KOPT-K1 (cell line): ENCODE measurements around the gene DCP1A.
A peak's percentile ranks its signal among the peaks of the same experiment; 100 is the strongest.
"Not testable (repeated sequence)": the region's sequence is repeated elsewhere in the genome, so short reads cannot be mapped to it uniquely, and the experiment has no call there.

Experiments
- H3K27ac ChIP-seq: fragments of 200-600 bp; sonication (generic); 2 replicates; pipeline ENCODE4 v1.5.1; 2016; ENCODE audit warnings: antibody characterized with exemption, mild to moderate bottlenecking, low read depth, low read length; ENCODE audit not compliant: poor library complexity, severe bottlenecking
- H3K36me3 ChIP-seq: fragments of 200-600 bp; sonication (generic); 2 replicates; pipeline ENCODE4 v1.5.1; 2017; ENCODE audit warnings: antibody characterized with exemption, mild to moderate bottlenecking, low read length, moderate library complexity; ENCODE audit not compliant: insufficient read depth
- H3K9me3 ChIP-seq: fragments of 200-600 bp; sonication (generic); 2 replicates; pipeline ENCODE4 v1.5.1; 2017; ENCODE audit warnings: antibody characterized with exemption, low read length, mild to moderate bottlenecking; ENCODE audit not compliant: insufficient read depth, poor library complexity, severe bottlenecking

Gene DCP1A

DNA sequence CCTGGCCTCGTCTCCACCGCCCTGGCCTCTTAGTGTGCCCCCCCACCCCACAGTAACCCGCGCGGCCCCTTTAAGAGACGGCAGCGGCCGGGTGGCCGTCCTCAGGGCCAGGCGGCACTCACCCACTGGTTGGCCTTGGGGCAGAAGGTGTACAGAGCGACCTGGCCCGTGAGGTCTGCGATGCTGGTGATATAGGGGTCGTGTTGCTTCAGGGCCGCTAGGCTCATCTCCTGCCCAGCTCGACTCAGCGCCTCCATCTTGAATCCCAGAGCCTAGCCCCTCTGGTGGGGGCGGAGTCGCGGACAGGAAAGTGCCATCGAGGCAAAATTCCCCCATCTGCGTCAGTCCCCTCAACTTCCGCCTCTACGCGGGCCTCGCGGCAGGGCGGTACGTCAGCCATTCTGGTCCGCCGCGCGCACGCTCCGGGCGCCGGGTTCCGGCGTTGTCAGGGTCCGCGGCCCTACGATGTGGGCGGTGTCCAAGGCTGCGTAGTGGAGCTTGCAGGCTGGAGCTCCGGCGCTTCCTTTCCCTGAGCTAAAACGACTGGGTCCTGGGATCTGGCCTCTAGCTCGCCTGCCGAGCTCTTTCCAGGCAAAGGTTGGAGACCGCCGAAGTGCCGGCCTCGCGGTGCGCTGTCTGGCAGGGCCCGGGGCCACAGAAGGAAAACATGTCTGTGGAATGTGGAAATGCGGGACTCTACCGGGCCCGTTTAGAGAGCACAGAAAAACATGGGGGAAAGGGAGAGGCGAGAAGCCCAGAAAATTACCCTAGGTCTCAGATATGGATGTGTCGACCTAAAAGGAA lies at the start of gene DCP1A:
Gene DCP1A, minus strand, starts transcription at position 283 of the 804 bp plus-strand sequence. Its CDS starts 26 bp downstream, at position 257.
- H3K27ac ChIP-seq = peak within 1 kb of the TSS; percentile 77
- H3K36me3 ChIP-seq = peaks cover 19% of the 10 kb centered on the region
- no peaks in the 10 kb centered on the region for H3K9me3 ChIP-seq

DNA sequence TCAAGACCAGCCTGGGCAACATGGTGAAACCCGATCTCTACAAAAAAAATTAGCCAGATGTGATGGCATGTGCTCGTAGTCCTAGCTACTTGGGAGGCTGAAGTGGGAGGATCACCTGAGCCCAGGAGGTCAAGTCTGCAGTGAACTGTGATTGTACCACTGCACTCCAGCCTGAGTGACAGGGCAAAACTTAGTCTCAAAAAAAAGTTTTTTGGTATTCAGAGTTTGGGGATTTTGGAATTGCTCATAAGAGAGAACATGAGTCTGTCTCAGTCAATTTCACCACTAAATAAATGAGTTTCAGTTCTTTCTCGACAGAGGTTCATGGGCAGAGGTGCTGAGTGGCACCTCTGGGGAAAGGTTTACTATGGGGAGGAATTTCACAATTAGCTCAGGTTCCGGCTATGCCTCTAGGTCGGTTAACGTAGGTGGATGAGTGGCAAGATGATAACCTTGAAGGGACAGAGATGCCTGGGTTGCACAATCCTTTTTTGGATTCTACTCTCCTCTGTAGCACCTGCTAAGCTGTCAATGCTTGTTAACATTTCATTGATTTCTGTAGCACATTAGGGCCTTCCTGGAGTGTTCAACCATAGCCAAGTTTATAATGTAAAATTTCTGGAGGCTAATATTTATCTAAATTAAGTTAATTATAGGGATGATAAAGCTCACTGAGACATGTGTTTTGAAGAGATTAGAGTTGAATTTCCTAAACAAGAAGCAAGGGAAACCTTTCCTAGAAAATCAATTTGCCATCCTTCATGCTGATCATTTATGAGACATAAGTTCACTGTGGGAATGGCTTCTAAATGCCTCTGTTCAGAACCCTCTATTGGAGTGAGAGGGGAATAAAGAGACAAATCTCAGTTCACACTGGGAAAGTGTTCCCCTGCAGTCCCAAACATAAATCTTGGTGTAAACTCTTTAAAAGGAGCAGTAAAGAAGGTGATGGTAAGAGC lies 37.4 kb upstream of the DCP1A start:
- H3K9me3 ChIP-seq = no peaks in the 10 kb centered on the region
- no peak overlapping the region for H3K27ac ChIP-seq
- H3K36me3 ChIP-seq = no peaks in the 10 kb centered on the region

DNA sequence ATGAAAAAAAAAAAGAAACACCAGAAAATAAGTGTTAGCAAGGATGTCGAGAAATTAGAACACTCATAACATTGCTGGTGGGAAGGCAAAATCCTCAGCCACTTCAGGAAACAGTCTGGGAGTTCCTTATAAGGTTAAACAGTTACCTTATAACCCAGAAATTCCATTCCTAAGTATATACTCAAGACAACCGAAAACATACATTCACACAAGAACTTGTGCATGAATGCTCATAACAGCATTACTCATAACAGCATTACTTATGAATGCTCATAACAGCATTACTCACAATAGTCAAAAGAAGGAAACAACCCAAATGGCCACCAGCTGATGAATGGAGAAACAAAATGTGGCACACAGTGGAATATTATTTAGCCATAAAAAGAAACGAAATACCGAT lies 34.8 kb upstream of the DCP1A start:
- H3K9me3 ChIP-seq = no peaks in the 10 kb centered on the region
- H3K27ac ChIP-seq = no peak overlapping the region
- no peaks in the 10 kb centered on the region for H3K36me3 ChIP-seq

DNA sequence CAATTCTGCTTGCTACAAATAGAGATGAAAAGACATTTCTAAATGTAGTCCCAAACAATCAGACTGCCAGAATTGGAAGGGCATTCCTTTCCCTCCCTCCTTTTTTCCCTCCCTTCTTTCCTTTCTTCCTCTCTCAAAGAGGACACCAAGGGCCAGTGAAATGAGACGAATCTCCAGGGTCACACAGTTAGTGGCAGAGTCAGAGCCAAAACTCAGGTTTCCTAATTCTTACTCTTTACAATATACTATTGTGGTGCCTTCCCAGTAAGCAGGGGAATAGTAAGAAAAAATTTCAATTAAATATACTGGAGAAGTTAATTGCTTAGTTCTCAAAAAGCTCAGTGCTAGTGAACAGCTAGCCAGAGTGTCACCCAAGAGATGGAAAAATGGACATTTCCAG lies 33.0 kb upstream of the DCP1A start:
- Histone ChIP-seq H3K36me3 (no peaks in the 10 kb centered on the region), H3K27ac (no peak overlapping the region), H3K9me3 (no peaks in the 10 kb centered on the region)

DNA sequence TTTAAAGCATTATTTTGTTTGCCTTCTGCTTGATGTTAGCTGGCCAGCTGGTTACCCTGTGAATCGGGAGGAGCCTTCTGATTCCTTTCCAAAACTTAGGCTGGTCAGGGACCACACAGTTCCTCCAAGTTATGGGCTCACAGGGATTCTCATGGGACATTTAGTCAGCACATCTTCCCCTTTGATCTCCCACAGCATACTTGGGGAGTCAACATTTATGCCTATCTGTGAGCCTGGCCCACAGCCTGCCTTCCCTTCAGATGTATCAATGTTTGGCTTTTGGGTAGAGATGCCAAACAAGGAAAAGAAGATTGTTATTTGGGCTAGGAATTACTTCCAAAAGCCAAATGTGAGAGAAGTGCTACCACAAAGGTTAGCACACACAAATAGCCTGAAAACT lies 32.6 kb upstream of the DCP1A start:
- H3K36me3 ChIP-seq = no peaks in the 10 kb centered on the region
- H3K27ac ChIP-seq = no peak overlapping the region

DNA sequence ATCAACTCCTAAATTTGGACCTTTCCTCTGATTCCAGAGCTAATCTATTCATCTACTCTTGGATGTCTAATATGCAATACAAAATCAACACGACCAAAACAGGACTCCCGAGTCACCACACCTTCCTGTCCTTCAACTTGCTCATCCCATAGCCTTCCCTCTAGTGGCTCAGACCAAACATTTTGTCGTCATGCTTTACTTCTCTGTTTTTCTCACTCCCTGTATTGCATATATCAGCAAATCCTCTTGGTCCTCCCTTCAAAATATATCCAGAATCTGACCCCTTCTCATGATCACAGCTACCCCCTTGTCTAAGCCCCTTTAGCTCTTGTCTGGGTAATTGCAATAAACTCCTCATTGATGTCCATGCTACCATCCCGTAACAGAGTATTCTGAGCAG lies 30.5 kb upstream of the DCP1A start:
- H3K36me3 ChIP-seq = no peaks in the 10 kb centered on the region
- H3K27ac ChIP-seq = no peak overlapping the region
- H3K9me3 ChIP-seq = no peaks in the 10 kb centered on the region

More for the DNA sequence above, 32.6 kb upstream of the DCP1A start:
- H3K9me3 ChIP-seq = no peaks in the 10 kb centered on the region

DNA sequence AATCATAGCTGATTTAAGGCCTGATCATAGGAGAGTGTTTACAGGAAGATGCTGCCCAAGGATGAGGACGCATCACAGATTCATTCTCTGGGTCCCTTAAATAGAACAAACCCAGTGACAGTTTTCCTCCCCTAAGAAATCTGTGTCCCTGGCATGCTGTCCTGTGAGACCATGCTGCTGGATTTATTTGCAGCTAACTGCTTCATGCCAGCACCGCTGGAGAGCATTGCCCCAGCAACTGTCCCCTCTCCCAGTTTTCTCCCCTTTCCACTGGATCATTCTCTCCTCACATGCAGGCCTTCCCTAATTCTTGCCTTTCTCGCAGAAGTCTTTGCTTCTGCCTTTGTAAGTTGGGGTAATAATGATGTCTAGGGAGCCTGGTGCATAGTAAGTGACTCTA lies 29.3 kb upstream of the DCP1A start:
- no peaks in the 10 kb centered on the region for H3K36me3 ChIP-seq
- no peaks in the 10 kb centered on the region for H3K9me3 ChIP-seq
- no peak overlapping the region for H3K27ac ChIP-seq

DNA sequence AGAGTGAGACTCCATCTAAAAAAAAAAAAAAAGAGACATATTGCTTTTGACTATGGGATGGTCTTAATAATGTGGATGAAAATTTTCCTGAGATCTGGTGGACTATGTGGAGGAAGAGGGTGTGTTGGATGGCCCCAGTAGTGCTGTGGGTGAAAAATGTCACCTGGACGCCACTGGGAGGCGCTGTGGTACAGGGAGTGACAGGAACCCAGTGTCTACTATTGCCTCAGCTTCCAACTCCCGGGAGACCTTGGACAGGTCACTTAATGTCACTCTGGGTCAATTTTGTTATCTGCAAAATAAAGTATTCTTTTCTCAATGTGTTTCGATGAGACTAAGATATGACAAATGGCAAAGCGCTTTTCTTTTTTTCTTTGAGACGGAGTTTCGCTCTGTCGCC lies 27.7 kb upstream of the DCP1A start:
- Histone ChIP-seq H3K27ac (no peak overlapping the region), H3K36me3 (no peaks in the 10 kb centered on the region), H3K9me3 (no peaks in the 10 kb centered on the region)

DNA sequence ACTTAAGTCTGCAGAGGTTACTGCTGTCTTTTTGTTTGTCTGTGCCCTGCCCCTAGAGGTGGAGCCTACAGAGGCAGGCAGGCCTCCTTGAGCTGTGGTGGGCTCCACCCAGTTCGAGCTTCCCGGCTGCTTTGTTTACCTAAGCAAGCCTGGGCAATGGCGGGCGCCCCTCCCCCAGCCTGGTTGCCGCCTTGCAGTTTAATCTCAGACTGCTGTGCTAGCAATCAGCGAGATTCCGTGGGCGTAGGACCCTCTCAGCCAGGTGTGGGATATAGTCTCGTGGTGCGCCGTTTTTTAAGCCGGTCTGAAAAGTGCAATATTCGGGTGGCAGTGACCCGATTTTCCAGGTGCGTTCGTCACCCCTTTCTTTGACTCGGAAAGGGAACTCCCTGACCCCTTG lies 23.4 kb upstream of the DCP1A start:
- not testable (repeated sequence) for H3K9me3 ChIP-seq, H3K27ac ChIP-seq, H3K36me3 ChIP-seq

DNA sequence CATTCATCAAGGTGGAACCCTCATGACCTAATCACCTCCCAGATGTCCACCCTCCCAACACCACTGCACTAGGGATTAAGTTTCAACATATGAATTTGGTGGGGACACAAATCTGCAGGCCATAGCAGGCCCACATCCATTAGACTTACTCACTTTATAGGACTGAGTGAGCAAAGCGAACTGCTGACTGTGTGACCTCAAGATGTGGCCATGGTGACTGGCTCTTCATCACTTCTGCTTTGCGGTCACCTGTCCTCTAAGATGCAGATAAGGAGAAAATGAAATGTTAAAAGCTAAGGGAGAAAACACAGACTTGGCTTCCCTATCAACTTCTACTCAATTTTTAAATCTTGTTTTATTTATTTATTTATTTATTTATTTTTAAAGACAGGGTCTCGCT lies 14.5 kb upstream of the DCP1A start:
- no peak overlapping the region for H3K27ac ChIP-seq
- H3K36me3 ChIP-seq = no peaks in the 10 kb centered on the region
- H3K9me3 ChIP-seq = no peaks in the 10 kb centered on the region

DNA sequence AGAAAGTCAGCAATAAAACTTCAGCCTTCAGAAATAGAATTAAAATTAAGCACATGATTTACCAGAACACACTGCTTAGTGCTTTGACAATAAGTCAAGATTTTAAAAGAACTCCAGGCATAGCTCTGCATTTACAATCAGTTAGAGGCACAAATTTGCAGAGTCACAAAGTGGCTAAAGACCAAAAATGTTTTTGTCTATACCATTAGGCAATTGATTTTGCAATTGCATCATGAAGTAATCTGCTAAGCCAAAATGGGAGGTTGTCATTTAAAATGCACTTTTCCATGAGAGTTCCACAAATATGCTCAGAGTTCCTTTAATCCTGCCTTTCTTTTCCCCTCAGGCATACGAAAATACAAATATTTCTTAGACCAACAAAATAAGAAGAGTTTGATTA lies 10.1 kb upstream of the DCP1A start:
- Histone ChIP-seq H3K27ac (no peak overlapping the region), H3K9me3 (no peaks in the 10 kb centered on the region), H3K36me3 (no peaks in the 10 kb centered on the region)

DNA sequence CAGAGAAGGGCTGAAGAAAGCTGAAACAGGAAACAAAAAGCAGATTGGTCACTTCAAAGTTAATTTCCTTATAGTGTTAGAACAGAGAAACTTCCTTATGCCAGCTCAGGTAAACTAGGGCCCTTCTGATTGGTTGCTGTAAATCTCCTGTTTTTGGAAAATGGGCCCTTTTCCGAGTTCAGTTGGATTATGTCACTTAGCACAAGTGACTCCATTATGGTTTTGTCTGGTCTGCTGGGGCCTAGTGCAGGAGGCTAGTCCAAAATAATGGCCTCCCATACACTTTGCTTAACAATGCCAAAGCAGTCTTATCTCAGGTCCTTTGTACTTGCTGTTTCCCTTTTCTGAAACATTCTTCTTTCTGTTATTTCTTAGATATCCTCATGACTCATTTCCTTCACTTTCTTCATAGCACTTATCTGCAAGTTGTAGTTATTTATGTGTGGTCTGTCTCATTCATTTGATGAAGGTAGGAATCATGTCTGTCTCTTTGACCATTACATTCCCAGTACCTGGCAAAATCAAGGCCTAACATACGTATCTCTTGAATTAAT lies 7.7 kb upstream of the DCP1A start:
- H3K36me3 ChIP-seq = no peaks in the 10 kb centered on the region
- no peak overlapping the region for H3K27ac ChIP-seq
- no peaks in the 10 kb centered on the region for H3K9me3 ChIP-seq

DNA sequence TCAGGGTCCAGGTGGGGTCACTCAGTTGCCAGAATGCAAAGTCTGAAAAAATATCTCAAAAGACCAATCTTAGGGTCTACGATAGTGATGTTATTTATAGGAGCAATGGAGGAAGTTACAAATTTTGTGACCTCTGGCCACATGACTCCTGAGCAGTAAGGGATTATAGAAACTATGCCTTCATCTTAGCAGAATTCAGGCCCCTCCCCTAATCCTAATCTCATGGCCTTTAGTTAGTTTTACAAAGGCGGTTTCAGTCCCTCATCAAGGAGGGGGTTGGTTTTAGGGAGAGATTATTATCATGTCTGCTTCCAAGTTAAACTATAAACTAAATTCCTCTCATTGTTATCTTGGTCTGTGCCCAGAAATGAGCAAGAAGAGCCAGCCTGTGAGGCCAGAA lies 5.9 kb upstream of the DCP1A start:
- H3K9me3 ChIP-seq = no peaks in the 10 kb centered on the region
- no peak overlapping the region for H3K27ac ChIP-seq
- no peaks in the 10 kb centered on the region for H3K36me3 ChIP-seq

DNA sequence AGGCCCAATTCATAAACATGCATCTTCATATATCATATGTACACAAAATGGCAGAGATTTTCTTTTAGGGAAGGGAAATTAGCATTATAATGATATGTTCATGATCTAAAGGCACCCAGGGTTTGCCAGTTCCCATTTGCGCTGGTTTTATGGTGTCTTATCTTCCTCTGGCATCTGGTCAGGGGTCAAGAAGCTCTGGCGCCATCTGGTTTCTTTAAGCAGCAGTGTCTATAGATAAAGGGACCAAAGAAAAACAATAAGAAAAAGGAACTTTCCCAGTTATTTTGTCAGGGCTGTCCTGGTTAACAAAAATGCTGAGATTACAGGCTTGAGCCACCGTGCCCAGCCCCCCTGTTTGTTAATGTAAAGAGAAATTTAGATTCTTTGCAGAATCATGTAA lies 3.3 kb upstream of the DCP1A start:
- no peaks in the 10 kb centered on the region for H3K9me3 ChIP-seq
- H3K27ac ChIP-seq = no peak overlapping the region
- no peaks in the 10 kb centered on the region for H3K36me3 ChIP-seq

DNA sequence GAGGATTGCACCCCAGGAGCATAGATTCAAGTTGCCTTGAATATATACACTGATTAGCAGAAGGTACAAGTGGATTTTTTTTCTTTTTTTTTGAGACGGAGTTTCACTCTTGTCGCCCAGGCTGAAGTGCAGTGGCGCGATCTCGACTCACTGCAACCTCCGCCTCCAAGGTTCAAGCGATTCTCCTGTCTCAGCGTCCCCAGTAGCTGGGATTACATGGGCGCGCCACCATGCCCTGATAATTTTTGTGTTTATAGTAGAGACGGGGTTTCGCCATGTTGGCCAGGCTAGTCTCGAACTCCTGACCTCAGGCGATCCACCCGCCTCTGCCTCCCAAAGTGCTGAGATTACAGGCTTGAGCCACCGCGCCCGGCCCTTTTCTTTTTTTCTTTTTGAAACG lies 775 bp upstream of the DCP1A start:
- peaks cover 13% of the 10 kb centered on the region for H3K36me3 ChIP-seq
- H3K27ac ChIP-seq = peak overlapping the region; percentile 77
- H3K9me3 ChIP-seq = not testable (repeated sequence)
